ENCODE measurements around the gene PPP1R18.
A peak's percentile ranks its signal among the peaks of the same experiment; 100 is the strongest.

Gene PPP1R18

GRCh38 chr6:30709101-30709868, 22.8 kb upstream of the PPP1R18 start:
- TF ChIP-seq Cebpa-rat (IDR thresholded peaks at IDR 0.05), result no peak
- no peak overlapping the region for H3K4me3 ChIP-seq

GRCh38 chr6:30707281-30707850, 20.9 kb upstream of the PPP1R18 start:
- Histone ChIP-seq H3K27ac (no peak overlapping the region), H3K4me2 (no peak overlapping the region), H3K9me3 (no peaks in the 10 kb centered on the region), H3K36me3 (peaks cover 99% of the 10 kb centered on the region), H3K4me3 (no peak overlapping the region), H3K27me3 (no peaks in the 10 kb centered on the region), H3K4me1 (peaks cover 12% of the 10 kb centered on the region), H4K20me1 (no peaks in the 10 kb centered on the region), H3K9ac (0 out of 2 replicates have a peak overlapping the region, but pooled peaks have one; percentile 21)
- TF ChIP-seq Cebpa-rat (IDR thresholded peaks at IDR 0.05), result no peak

More at GRCh38 chr6:30709101-30709868, 22.8 kb upstream of the PPP1R18 start:
- Histone ChIP-seq H3K9me3 (no peaks in the 10 kb centered on the region), H3K36me3 (peaks cover 99% of the 10 kb centered on the region), H3K9ac (no peak overlapping the region), H3K27me3 (no peaks in the 10 kb centered on the region), H3K27ac (no peak overlapping the region), H3K4me2 (no peak overlapping the region), H3K4me1 (peaks cover 31% of the 10 kb centered on the region), H4K20me1 (no peaks in the 10 kb centered on the region)

GRCh38 chr6:30705620-30706019, 19.2 kb upstream of the PPP1R18 start:
- H3K27ac ChIP-seq, result no peak overlapping the region
- H4K20me1 ChIP-seq, result no peaks in the 10 kb centered on the region
- H3K9ac ChIP-seq, result no peak overlapping the region
- no peaks in the 10 kb centered on the region for H3K9me3 ChIP-seq
- H3K4me1 ChIP-seq, result no peaks in the 10 kb centered on the region
- no peak for TF ChIP-seq Cebpa-rat (IDR thresholded peaks at IDR 0.05)
- no peaks in the 10 kb centered on the region for H3K27me3 ChIP-seq
- H3K4me3 ChIP-seq, result no peak overlapping the region
- no peak overlapping the region for H3K4me2 ChIP-seq
- H3K36me3 ChIP-seq, result peaks cover 99% of the 10 kb centered on the region

GRCh38 chr6:30703821-30704220, 17.4 kb upstream of the PPP1R18 start:
- no peak for TF ChIP-seq Cebpa-rat (IDR thresholded peaks at IDR 0.05)
- no peak overlapping the region for H3K27ac ChIP-seq
- H3K4me3 ChIP-seq, result no peak overlapping the region
- peaks cover 99% of the 10 kb centered on the region for H3K36me3 ChIP-seq
- H3K27me3 ChIP-seq, result no peaks in the 10 kb centered on the region
- H3K9me3 ChIP-seq, result no peaks in the 10 kb centered on the region
- no peak overlapping the region for H3K9ac ChIP-seq
- H3K4me2 ChIP-seq, result no peak overlapping the region
- H3K4me1 ChIP-seq, result no peaks in the 10 kb centered on the region
- H4K20me1 ChIP-seq, result no peaks in the 10 kb centered on the region

DNA sequence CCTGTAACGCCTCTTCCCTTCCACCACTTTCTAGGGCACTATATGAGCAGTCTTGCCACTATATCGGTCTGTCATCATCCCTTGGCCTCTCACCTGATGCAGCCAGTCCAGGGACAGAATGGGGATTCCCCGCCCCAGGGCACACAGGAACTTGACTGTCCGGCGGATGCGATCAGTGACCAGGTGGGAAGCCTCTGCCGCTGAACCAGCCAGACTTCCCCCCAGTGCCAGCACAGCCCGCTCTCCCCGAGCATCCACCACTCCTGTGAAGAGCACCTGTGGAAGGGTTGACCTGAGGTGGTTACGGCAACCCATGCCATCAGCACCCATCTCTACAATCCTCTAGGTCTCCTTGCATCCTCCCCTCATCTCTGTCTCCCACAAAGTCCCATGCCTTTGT, 16.6 kb upstream of the PPP1R18 start:
- H3K27me3 ChIP-seq, result no peaks in the 10 kb centered on the region
- H3K4me1 ChIP-seq, result no peaks in the 10 kb centered on the region
- H3K4me2 ChIP-seq, result no peak overlapping the region
- no peak for TF ChIP-seq Cebpa-rat (IDR thresholded peaks at IDR 0.05)
- H4K20me1 ChIP-seq, result no peaks in the 10 kb centered on the region
- H3K9me3 ChIP-seq, result no peaks in the 10 kb centered on the region
- H3K4me3 ChIP-seq, result no peak overlapping the region
- no peak overlapping the region for H3K27ac ChIP-seq
- no peak overlapping the region for H3K9ac ChIP-seq
- H3K36me3 ChIP-seq, result peaks cover 96% of the 10 kb centered on the region

GRCh38 chr6:30700340-30700739, 13.9 kb upstream of the PPP1R18 start:
- no peak overlapping the region for H3K4me3 ChIP-seq
- no peaks in the 10 kb centered on the region for H3K9me3 ChIP-seq
- TF ChIP-seq Cebpa-rat (IDR thresholded peaks at IDR 0.05), result no peak
- H3K36me3 ChIP-seq, result peaks cover 88% of the 10 kb centered on the region
- no peak overlapping the region for H3K9ac ChIP-seq
- no peaks in the 10 kb centered on the region for H3K4me1 ChIP-seq
- no peak overlapping the region for H3K27ac ChIP-seq
- no peaks in the 10 kb centered on the region for H3K27me3 ChIP-seq
- H4K20me1 ChIP-seq, result no peaks in the 10 kb centered on the region
- H3K4me2 ChIP-seq, result no peak overlapping the region

DNA sequence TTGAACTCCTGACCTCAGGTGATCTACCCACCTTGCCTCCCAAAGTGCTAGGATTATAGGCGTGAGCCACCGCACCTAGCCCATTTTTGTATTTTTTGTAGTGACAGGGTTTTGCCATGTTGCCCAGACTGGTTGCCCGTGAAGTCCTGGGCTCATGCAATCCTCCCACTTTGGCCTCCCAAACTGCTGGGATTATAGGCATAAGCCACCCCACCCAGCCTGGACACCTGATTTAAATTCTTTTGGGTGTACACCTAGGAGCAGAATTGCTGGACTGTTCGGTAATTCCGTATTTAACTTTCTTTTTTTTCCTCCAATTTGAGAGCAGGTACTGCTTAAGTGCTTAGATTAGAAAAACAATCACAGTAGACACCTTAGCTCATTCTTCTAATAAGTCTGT, 10.0 kb upstream of the PPP1R18 start:
- peaks cover 49% of the 10 kb centered on the region for H3K36me3 ChIP-seq
- H3K4me1 ChIP-seq, result peaks cover 11% of the 10 kb centered on the region
- H3K9ac ChIP-seq, result no peak overlapping the region
- H3K4me3 ChIP-seq, result no peak overlapping the region
- no peaks in the 10 kb centered on the region for H3K27me3 ChIP-seq
- H3K9me3 ChIP-seq, result no peaks in the 10 kb centered on the region
- H3K27ac ChIP-seq, result no peak overlapping the region
- no peaks in the 10 kb centered on the region for H4K20me1 ChIP-seq
- H3K4me2 ChIP-seq, result no peak overlapping the region
- no peak for TF ChIP-seq Cebpa-rat (IDR thresholded peaks at IDR 0.05)

- Histone ChIP-seq H3K4me2 (peak overlapping the region; percentile 100), H3K27ac (peak overlapping the region; percentile 100), H4K20me1 (no peaks in the 10 kb centered on the region), H3K9me3 (no peaks in the 10 kb centered on the region), H3K9ac (peak overlapping the region; percentile 100), H3K4me1 (peaks cover 34% of the 10 kb centered on the region), H3K4me3 (peak overlapping the region; percentile 91), H3K36me3 (peaks cover 7% of the 10 kb centered on the region; the same call in 1 of the 2 replicates), H3K27me3 (no peaks in the 10 kb centered on the region)
- TF ChIP-seq Cebpa-rat (IDR thresholded peaks at IDR 0.05), result no peak
These were observed 4.9 kb upstream of the PPP1R18 start for GRCh38 chr6:30691208-30691847.

DNA sequence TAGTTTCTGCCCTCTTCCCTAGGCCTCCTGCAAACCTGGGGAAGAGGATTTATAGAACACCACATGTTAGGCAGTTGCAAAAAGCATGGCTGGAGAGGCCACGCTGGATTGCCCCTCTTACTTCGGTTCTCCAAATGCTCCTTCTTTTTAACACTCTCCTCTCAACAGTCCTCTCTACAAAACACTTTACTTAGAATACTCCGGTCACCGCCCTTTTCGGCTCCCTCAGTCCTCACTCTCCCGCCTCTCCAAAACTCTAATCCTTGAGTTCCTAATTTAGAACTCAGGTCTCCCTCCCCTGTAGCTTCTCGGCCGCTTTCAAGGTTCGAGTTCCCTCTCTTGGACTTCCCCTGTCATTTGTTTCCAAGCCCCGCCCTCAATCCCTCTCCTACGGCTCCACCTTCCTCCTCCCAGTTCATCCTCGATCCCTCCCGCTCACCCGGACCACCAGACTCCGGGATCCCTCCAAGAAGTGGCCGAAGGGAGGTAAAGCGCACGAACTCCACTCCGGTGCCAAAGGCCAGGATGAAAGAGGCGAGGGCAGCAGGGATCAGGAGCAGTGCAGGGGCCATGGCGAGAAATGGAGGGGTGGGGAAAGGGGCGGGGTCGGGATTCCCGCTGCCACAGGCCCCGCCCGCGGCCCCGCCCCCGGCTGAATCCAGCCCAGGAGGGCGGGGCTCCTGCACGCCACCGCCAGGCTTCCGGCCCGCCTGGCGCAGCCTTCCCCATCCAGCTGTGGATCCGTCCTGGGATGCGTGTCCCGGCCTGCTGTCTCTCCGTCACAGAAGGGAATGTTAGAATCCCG, 4.2 kb upstream of the PPP1R18 start, which contains the start of gene NRM:
TSS of gene NRM (minus strand) at position 582 of the 805 bp plus-strand sequence. CDS start at position 572, 10 bp downstream.
- H3K4me2 ChIP-seq, result peak within 1 kb of the TSS; percentile 100
- peak within 1 kb of the TSS; percentile 100 for H3K27ac ChIP-seq
- peak within 1 kb of the TSS; percentile 91 for H3K4me3 ChIP-seq
- H3K36me3 ChIP-seq, result peaks cover 3% of the 10 kb centered on the region; the same call in 1 of the 2 replicates
- peak within 1 kb of the TSS; percentile 100 for H3K9ac ChIP-seq
- H3K9me3 ChIP-seq, result no peaks in the 10 kb centered on the region
- peaks cover 34% of the 10 kb centered on the region for H3K4me1 ChIP-seq
- TF ChIP-seq Cebpa-rat (IDR thresholded peaks at IDR 0.05), result no peak
- no peaks in the 10 kb centered on the region for H3K27me3 ChIP-seq
- H4K20me1 ChIP-seq, result peaks cover under 1% of the 10 kb centered on the region; the same call in 1 of the 2 replicates
